ENCODE measurements around the gene NKAPD1.
"Not testable (repeated sequence)": the region's sequence is repeated elsewhere in the genome, so short reads cannot be mapped to it uniquely, and the experiment has no call there.

NKAPD1 gene

GRCh38 chr11:112042961-112043304 is 31.2 kb upstream of the NKAPD1 start:
- Histone ChIP-seq H3K27me3 (ENCODE audit: control insufficient read depth in 2 of 2, insufficient read depth in 2 of 2, low read length in 2 of 2) (no peaks in the 10 kb centered on the region), H3K9ac (ENCODE audit: low read depth in 1 of 2, low read length in 2 of 2) (no peak overlapping the region), H3K4me3 (ENCODE audit: low read length in 2 of 2) (no peak overlapping the region), H3K9me3 (ENCODE audit: control insufficient read depth in 2 of 2, low read length in 2 of 2) (no peaks in the 10 kb centered on the region), H3K4me1 (ENCODE audit: control insufficient read depth in 2 of 2, insufficient read depth in 2 of 2, low read length in 2 of 2) (no peaks in the 10 kb centered on the region), H3K27ac (ENCODE audit: low read depth in 2 of 2, low read length in 2 of 2) (no peak overlapping the region), H3K36me3 (ENCODE audit: control insufficient read depth in 2 of 2, insufficient read depth in 2 of 2, low read length in 2 of 2) (peaks cover 40 to 54% of the 10 kb centered on the region in 2 donors)

- no peaks in the 10 kb centered on the region for H3K27me3 ChIP-seq (ENCODE audit: control insufficient read depth in 2 of 2, insufficient read depth in 2 of 2, low read length in 2 of 2)
- H3K36me3 ChIP-seq (ENCODE audit: control insufficient read depth in 2 of 2, insufficient read depth in 2 of 2, low read length in 2 of 2): peaks cover 31 to 45% of the 10 kb centered on the region in 2 donors
- no peak overlapping the region for H3K4me3 ChIP-seq (ENCODE audit: low read length in 2 of 2)
- no peak overlapping the region for H3K9ac ChIP-seq (ENCODE audit: low read depth in 1 of 2, low read length in 2 of 2)
- H3K27ac ChIP-seq (ENCODE audit: low read depth in 2 of 2, low read length in 2 of 2): no peak overlapping the region
- H3K4me1 ChIP-seq (ENCODE audit: control insufficient read depth in 2 of 2, insufficient read depth in 2 of 2, low read length in 2 of 2): no peaks in the 10 kb centered on the region
- H3K9me3 ChIP-seq (ENCODE audit: control insufficient read depth in 2 of 2, low read length in 2 of 2): no peaks in the 10 kb centered on the region
These were observed 29.1 kb upstream of the NKAPD1 start for GRCh38 chr11:112044961-112045360.

- not testable (repeated sequence) for H3K27ac ChIP-seq (ENCODE audit: low read depth in 2 of 2, low read length in 2 of 2); H3K27me3 ChIP-seq (ENCODE audit: control insufficient read depth in 2 of 2, insufficient read depth in 2 of 2, low read length in 2 of 2); H3K9ac ChIP-seq (ENCODE audit: low read depth in 1 of 2, low read length in 2 of 2); H3K4me1 ChIP-seq (ENCODE audit: control insufficient read depth in 2 of 2, insufficient read depth in 2 of 2, low read length in 2 of 2); H3K9me3 ChIP-seq (ENCODE audit: control insufficient read depth in 2 of 2, low read length in 2 of 2); H3K4me3 ChIP-seq (ENCODE audit: low read length in 2 of 2)
- H3K36me3 ChIP-seq (ENCODE audit: control insufficient read depth in 2 of 2, insufficient read depth in 2 of 2, low read length in 2 of 2): peaks cover 35 to 36% of the 10 kb centered on the region in 2 donors
These were observed 27.5 kb upstream of the NKAPD1 start for GRCh38 chr11:112046647-112047046.

- not testable (repeated sequence) for H3K27me3 ChIP-seq (ENCODE audit: control insufficient read depth in 2 of 2, insufficient read depth in 2 of 2, low read length in 2 of 2); H3K9me3 ChIP-seq (ENCODE audit: control insufficient read depth in 2 of 2, low read length in 2 of 2); H3K27ac ChIP-seq (ENCODE audit: low read depth in 2 of 2, low read length in 2 of 2); H3K4me3 ChIP-seq (ENCODE audit: low read length in 2 of 2); H3K4me1 ChIP-seq (ENCODE audit: control insufficient read depth in 2 of 2, insufficient read depth in 2 of 2, low read length in 2 of 2); H3K9ac ChIP-seq (ENCODE audit: low read depth in 1 of 2, low read length in 2 of 2)
- peaks cover 47 to 48% of the 10 kb centered on the region in 2 donors for H3K36me3 ChIP-seq (ENCODE audit: control insufficient read depth in 2 of 2, insufficient read depth in 2 of 2, low read length in 2 of 2)
These were observed 25.8 kb upstream of the NKAPD1 start for GRCh38 chr11:112048256-112048655.

GRCh38 chr11:112049777-112050176 is 24.3 kb upstream of the NKAPD1 start:
- Histone ChIP-seq H3K36me3 (ENCODE audit: control insufficient read depth in 2 of 2, insufficient read depth in 2 of 2, low read length in 2 of 2) (peaks cover 46 to 47% of the 10 kb centered on the region in 2 donors), H3K4me3 (ENCODE audit: low read length in 2 of 2) (no peak overlapping the region), H3K27ac (ENCODE audit: low read depth in 2 of 2, low read length in 2 of 2) (no peak overlapping the region), H3K9ac (ENCODE audit: low read depth in 1 of 2, low read length in 2 of 2) (no peak overlapping the region), H3K9me3 (ENCODE audit: control insufficient read depth in 2 of 2, low read length in 2 of 2) (no peaks in the 10 kb centered on the region), H3K4me1 (ENCODE audit: control insufficient read depth in 2 of 2, insufficient read depth in 2 of 2, low read length in 2 of 2) (no peaks in the 10 kb centered on the region), H3K27me3 (ENCODE audit: control insufficient read depth in 2 of 2, insufficient read depth in 2 of 2, low read length in 2 of 2) (no peaks in the 10 kb centered on the region)

GRCh38 chr11:112050721-112051120 is 23.4 kb upstream of the NKAPD1 start:
- H3K36me3 ChIP-seq (ENCODE audit: control insufficient read depth in 2 of 2, insufficient read depth in 2 of 2, low read length in 2 of 2): peaks cover 37 to 41% of the 10 kb centered on the region in 2 donors
- no peaks in the 10 kb centered on the region for H3K27me3 ChIP-seq (ENCODE audit: control insufficient read depth in 2 of 2, insufficient read depth in 2 of 2, low read length in 2 of 2)
- H3K9ac ChIP-seq (ENCODE audit: low read depth in 1 of 2, low read length in 2 of 2): no peak overlapping the region
- H3K9me3 ChIP-seq (ENCODE audit: control insufficient read depth in 2 of 2, low read length in 2 of 2): no peaks in the 10 kb centered on the region
- H3K27ac ChIP-seq (ENCODE audit: low read depth in 2 of 2, low read length in 2 of 2): no peak overlapping the region
- no peaks in the 10 kb centered on the region for H3K4me1 ChIP-seq (ENCODE audit: control insufficient read depth in 2 of 2, insufficient read depth in 2 of 2, low read length in 2 of 2)
- H3K4me3 ChIP-seq (ENCODE audit: low read length in 2 of 2): no peak overlapping the region

- Histone ChIP-seq H3K27me3 (ENCODE audit: control insufficient read depth in 2 of 2, insufficient read depth in 2 of 2, low read length in 2 of 2) (no peaks in the 10 kb centered on the region), H3K27ac (ENCODE audit: low read depth in 2 of 2, low read length in 2 of 2) (no peak overlapping the region), H3K9ac (ENCODE audit: low read depth in 1 of 2, low read length in 2 of 2) (no peak overlapping the region), H3K4me1 (ENCODE audit: control insufficient read depth in 2 of 2, insufficient read depth in 2 of 2, low read length in 2 of 2) (no peaks in the 10 kb centered on the region), H3K9me3 (ENCODE audit: control insufficient read depth in 2 of 2, low read length in 2 of 2) (no peaks in the 10 kb centered on the region), H3K36me3 (ENCODE audit: control insufficient read depth in 2 of 2, insufficient read depth in 2 of 2, low read length in 2 of 2) (peaks cover 34 to 42% of the 10 kb centered on the region in 2 donors), H3K4me3 (ENCODE audit: low read length in 2 of 2) (no peak overlapping the region)
These were observed 22.3 kb upstream of the NKAPD1 start for GRCh38 chr11:112051768-112052167.

- Histone ChIP-seq H3K9ac (ENCODE audit: low read depth in 1 of 2, low read length in 2 of 2) (no peak overlapping the region), H3K9me3 (ENCODE audit: control insufficient read depth in 2 of 2, low read length in 2 of 2) (no peaks in the 10 kb centered on the region), H3K4me1 (ENCODE audit: control insufficient read depth in 2 of 2, insufficient read depth in 2 of 2, low read length in 2 of 2) (no peaks in the 10 kb centered on the region), H3K36me3 (ENCODE audit: control insufficient read depth in 2 of 2, insufficient read depth in 2 of 2, low read length in 2 of 2) (peaks cover 30 to 65% of the 10 kb centered on the region in 2 donors), H3K27ac (ENCODE audit: low read depth in 2 of 2, low read length in 2 of 2) (no peak overlapping the region), H3K4me3 (ENCODE audit: low read length in 2 of 2) (no peak overlapping the region), H3K27me3 (ENCODE audit: control insufficient read depth in 2 of 2, insufficient read depth in 2 of 2, low read length in 2 of 2) (no peaks in the 10 kb centered on the region)
These were observed 16.9 kb upstream of the NKAPD1 start for GRCh38 chr11:112057170-112057569.

GRCh38 chr11:112058103-112058502 is 16.0 kb upstream of the NKAPD1 start:
- Histone ChIP-seq H3K27me3 (ENCODE audit: control insufficient read depth in 2 of 2, insufficient read depth in 2 of 2, low read length in 2 of 2) (no peaks in the 10 kb centered on the region), H3K9me3 (ENCODE audit: control insufficient read depth in 2 of 2, low read length in 2 of 2) (no peaks in the 10 kb centered on the region), H3K4me1 (ENCODE audit: control insufficient read depth in 2 of 2, insufficient read depth in 2 of 2, low read length in 2 of 2) (no peaks in the 10 kb centered on the region), H3K9ac (ENCODE audit: low read depth in 1 of 2, low read length in 2 of 2) (no peak overlapping the region), H3K4me3 (ENCODE audit: low read length in 2 of 2) (no peak overlapping the region), H3K27ac (ENCODE audit: low read depth in 2 of 2, low read length in 2 of 2) (no peak overlapping the region), H3K36me3 (ENCODE audit: control insufficient read depth in 2 of 2, insufficient read depth in 2 of 2, low read length in 2 of 2) (peaks cover 31 to 68% of the 10 kb centered on the region in 2 donors)

- Histone ChIP-seq H3K27ac (ENCODE audit: low read depth in 2 of 2, low read length in 2 of 2) (no peak overlapping the region), H3K27me3 (ENCODE audit: control insufficient read depth in 2 of 2, insufficient read depth in 2 of 2, low read length in 2 of 2) (no peaks in the 10 kb centered on the region), H3K4me3 (ENCODE audit: low read length in 2 of 2) (no peak overlapping the region), H3K9ac (ENCODE audit: low read depth in 1 of 2, low read length in 2 of 2) (no peak overlapping the region), H3K4me1 (ENCODE audit: control insufficient read depth in 2 of 2, insufficient read depth in 2 of 2, low read length in 2 of 2) (no peaks in the 10 kb centered on the region), H3K9me3 (ENCODE audit: control insufficient read depth in 2 of 2, low read length in 2 of 2) (no peaks in the 10 kb centered on the region), H3K36me3 (ENCODE audit: control insufficient read depth in 2 of 2, insufficient read depth in 2 of 2, low read length in 2 of 2) (peaks cover 25 to 40% of the 10 kb centered on the region in 2 donors)
These were observed 11.2 kb upstream of the NKAPD1 start for GRCh38 chr11:112062923-112063322.

- Histone ChIP-seq H3K9me3 (ENCODE audit: control insufficient read depth in 2 of 2, low read length in 2 of 2) (no peaks in the 10 kb centered on the region), H3K27ac (ENCODE audit: low read depth in 2 of 2, low read length in 2 of 2) (no peak overlapping the region), H3K4me3 (ENCODE audit: low read length in 2 of 2) (no peak overlapping the region), H3K36me3 (ENCODE audit: control insufficient read depth in 2 of 2, insufficient read depth in 2 of 2, low read length in 2 of 2) (peaks cover 42 to 57% of the 10 kb centered on the region in 2 donors), H3K9ac (ENCODE audit: low read depth in 1 of 2, low read length in 2 of 2) (no peak overlapping the region), H3K27me3 (ENCODE audit: control insufficient read depth in 2 of 2, insufficient read depth in 2 of 2, low read length in 2 of 2) (no peaks in the 10 kb centered on the region), H3K4me1 (ENCODE audit: control insufficient read depth in 2 of 2, insufficient read depth in 2 of 2, low read length in 2 of 2) (peaks cover 12 to 15% of the 10 kb centered on the region in 2 donors)
These were observed 8.6 kb downstream of the NKAPD1 start for GRCh38 chr11:112082729-112083128.
